KMS-11 (cell line): ENCODE data around the gene CUEDC2.

Source experiments
- H2AFZ ChIP-seq: fragments of 200-600 bp; sonication (generic); 2 replicates; pipeline ENCODE4 v1.6.1; 2016; ENCODE audit warnings: antibody characterized with exemption, mixed run types, low read depth
- H3K27ac ChIP-seq: fragments of 200-600 bp; sonication (generic); 2 replicates; pipeline ENCODE4 v1.6.1; 2016; ENCODE audit warnings: mild to moderate bottlenecking, mixed run types
- H3K27me3 ChIP-seq: fragments of 200-600 bp; sonication (generic); 2 replicates; pipeline ENCODE4 v1.6.1; 2017; ENCODE audit warnings: mild to moderate bottlenecking, low read depth, mixed run types, moderate library complexity; ENCODE audit not compliant: insufficient read depth
- H3K36me3 ChIP-seq: fragments of 200-600 bp; sonication (generic); 2 replicates; pipeline ENCODE4 v1.6.1; 2017; ENCODE audit warnings: mild to moderate bottlenecking, mixed run types; ENCODE audit not compliant: insufficient read depth
- H3K4me1 ChIP-seq: fragments of 200-600 bp; sonication (generic); 2 replicates; pipeline ENCODE4 v1.6.1; 2016; ENCODE audit warnings: mild to moderate bottlenecking, low read depth, mixed run types; ENCODE audit not compliant: poor library complexity, severe bottlenecking
- H3K4me2 ChIP-seq: fragments of 200-600 bp; sonication (generic); 2 replicates; pipeline ENCODE4 v1.7.0; 2016; ENCODE audit warnings: mild to moderate bottlenecking, mixed run types
- H3K4me3 ChIP-seq: fragments of 200-600 bp; sonication (generic); IDR thresholded peaks from 2 replicates; pipeline ENCODE4 v1.6.1; 2017; ENCODE audit warnings: low read depth, low read length, mixed read lengths; ENCODE audit not compliant: insufficient read depth
- H3K79me2 ChIP-seq: fragments of 200-600 bp; sonication (generic); 2 replicates; pipeline ENCODE4 v1.6.1; 2016; ENCODE audit warnings: low read depth, mixed run types; ENCODE audit not compliant: insufficient read depth
- H3K9ac ChIP-seq: fragments of 200-600 bp; sonication (generic); 2 replicates; pipeline ENCODE4 v1.6.1; 2016; ENCODE audit warnings: mild to moderate bottlenecking, mixed run types
- H4K20me1 ChIP-seq: fragments of 200-600 bp; sonication (generic); 2 replicates; pipeline ENCODE4 v1.6.1; 2016; ENCODE audit warnings: mild to moderate bottlenecking, mixed run types; ENCODE audit not compliant: insufficient read depth
- CTCF ChIP-seq: fragments of 200-600 bp; sonication (generic); conservative IDR thresholded peaks from 2 replicates; pipeline ENCODE4 v1.6.1; 2017; ENCODE audit warnings: low read depth, mild to moderate bottlenecking, antibody characterized with exemption, low read length, moderate library complexity, mixed read lengths

CUEDC2 gene

GRCh38 chr10:102420181-102420713 lies 12.1 kb downstream of the CUEDC2 start:
- Histone ChIP-seq H4K20me1 (no peaks in the 10 kb centered on the region), H3K9ac (no peak overlapping the region), H3K4me3 (no peak overlapping the region), H2AFZ (peak overlapping the region; percentile 77), H3K27ac (no peak overlapping the region), H3K27me3 (peaks cover 23% of the 10 kb centered on the region), H3K4me2 (peak overlapping the region; percentile 87), H3K79me2 (no peaks in the 10 kb centered on the region), H3K36me3 (no peaks in the 10 kb centered on the region), H3K4me1 (peaks cover 17% of the 10 kb centered on the region)
- no peak for TF ChIP-seq CTCF

GRCh38 chr10:102419269-102420180 lies 12.8 kb downstream of the CUEDC2 start:
- Histone ChIP-seq H3K27me3 (peaks cover 30% of the 10 kb centered on the region), H3K4me2 (peak overlapping the region; percentile 87), H3K4me1 (peaks cover 17% of the 10 kb centered on the region), H3K79me2 (no peaks in the 10 kb centered on the region), H3K27ac (no peak overlapping the region), H4K20me1 (no peaks in the 10 kb centered on the region), H3K4me3 (no peak overlapping the region), H2AFZ (peak overlapping the region; percentile 77), H3K36me3 (no peaks in the 10 kb centered on the region), H3K9ac (no peak overlapping the region)
- no peak for TF ChIP-seq CTCF

- peaks cover 17% of the 10 kb centered on the region for H3K4me1 ChIP-seq
- H3K27me3 ChIP-seq: peaks cover 33% of the 10 kb centered on the region
- TF ChIP-seq CTCF: no peak
- H2AFZ ChIP-seq: peak within 1 kb of the TSS; percentile 77
- H3K4me2 ChIP-seq: peak within 1 kb of the TSS; percentile 87
- no peak within 1 kb of the TSS for H3K4me3 ChIP-seq
- no peaks in the 10 kb centered on the region for H4K20me1 ChIP-seq
- H3K27ac ChIP-seq: no peak within 1 kb of the TSS
- H3K9ac ChIP-seq: no peak within 1 kb of the TSS
- no peaks in the 10 kb centered on the region for H3K36me3 ChIP-seq
- H3K79me2 ChIP-seq: no peaks in the 10 kb centered on the region
Observed at GRCh38 chr10:102418622-102419268, 13.6 kb downstream of the CUEDC2 start, which contains the start of gene PSD. PSD (minus strand) TSS chr10:102418785; CDS start chr10:102417038, 1,747 bp downstream.

GRCh38 chr10:102416695-102417094 lies 15.7 kb downstream of the CUEDC2 start:
- H3K4me1 ChIP-seq: peaks cover 16% of the 10 kb centered on the region
- H3K79me2 ChIP-seq: no peaks in the 10 kb centered on the region
- no peak overlapping the region for H3K27ac ChIP-seq
- TF ChIP-seq CTCF: no peak
- H3K36me3 ChIP-seq: no peaks in the 10 kb centered on the region
- H4K20me1 ChIP-seq: no peaks in the 10 kb centered on the region
- H2AFZ ChIP-seq: no peak overlapping the region
- no peak overlapping the region for H3K4me2 ChIP-seq
- no peak overlapping the region for H3K9ac ChIP-seq
- H3K4me3 ChIP-seq: no peak overlapping the region
- H3K27me3 ChIP-seq: peaks cover 53% of the 10 kb centered on the region
